Gastroesophageal sphincter (tissue), 3 donors: ENCODE measurements around the gene GPR183.

Experiments
- POLR2A ChIP-seq, 2 donors: fragments of 450-650 bp; IDR thresholded peaks; one replicate each; pipeline ENCODE4 v1.6.1; 2017; ENCODE audit warnings: antibody characterized with exemption in 2 of 2, mild to moderate bottlenecking in 2 of 2, moderate library complexity in 1 of 2
- TF ChIP-seq, protein P1 (sequence below), 4 experiments: fragments of 200-600 bp in 2 of 4; fragments of 450-650 bp in 2 of 4; sonication (generic) in 1 of 4; IDR thresholded peaks; one replicate each; pipeline ENCODE4 v1.5.1; 2017 to 2019; ENCODE audit warnings: antibody characterized with exemption in 4 of 4, mild to moderate bottlenecking in 2 of 4, moderate library complexity in 2 of 4

DNA sequence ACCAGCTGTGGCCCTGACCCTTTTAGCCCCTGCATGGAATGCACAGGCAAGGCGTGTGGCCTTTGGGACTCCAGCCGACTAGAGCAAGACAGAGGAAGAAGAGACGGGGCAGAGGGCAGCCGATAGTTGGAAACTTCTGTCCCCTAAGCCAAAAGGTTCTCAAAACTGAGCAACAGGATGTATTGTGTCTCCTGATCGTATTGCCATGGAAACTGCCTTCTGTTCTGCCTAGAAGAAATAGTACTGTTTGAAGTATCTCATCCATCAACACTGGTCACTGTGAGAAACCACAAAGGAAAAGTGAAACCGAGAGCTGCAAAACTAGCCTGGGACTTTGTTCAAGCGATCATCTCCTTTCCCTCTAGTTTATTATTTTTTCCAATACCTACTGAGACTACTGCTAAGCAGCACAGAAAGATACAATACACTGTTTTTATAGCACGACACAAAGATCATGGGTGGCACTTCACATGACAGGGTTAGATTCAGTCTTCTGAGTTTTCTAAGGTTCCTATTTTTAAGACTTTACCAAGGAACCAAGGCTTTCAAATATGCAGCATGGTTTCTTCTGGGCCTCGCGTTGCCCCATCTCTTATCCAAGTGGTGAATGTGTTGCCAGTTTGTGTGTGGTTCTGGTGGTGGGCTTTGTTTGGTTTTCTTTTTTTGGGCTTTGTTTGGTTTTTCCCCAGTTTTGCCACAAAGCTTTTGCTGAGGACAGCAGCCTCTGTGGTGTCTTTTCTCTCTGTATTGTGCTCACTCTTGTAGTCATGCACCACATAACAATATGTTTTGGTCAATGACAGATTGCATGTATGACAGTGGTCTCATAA is 49.3 kb upstream of the GPR183 start:
- TF ChIP-seq, protein P1, sequence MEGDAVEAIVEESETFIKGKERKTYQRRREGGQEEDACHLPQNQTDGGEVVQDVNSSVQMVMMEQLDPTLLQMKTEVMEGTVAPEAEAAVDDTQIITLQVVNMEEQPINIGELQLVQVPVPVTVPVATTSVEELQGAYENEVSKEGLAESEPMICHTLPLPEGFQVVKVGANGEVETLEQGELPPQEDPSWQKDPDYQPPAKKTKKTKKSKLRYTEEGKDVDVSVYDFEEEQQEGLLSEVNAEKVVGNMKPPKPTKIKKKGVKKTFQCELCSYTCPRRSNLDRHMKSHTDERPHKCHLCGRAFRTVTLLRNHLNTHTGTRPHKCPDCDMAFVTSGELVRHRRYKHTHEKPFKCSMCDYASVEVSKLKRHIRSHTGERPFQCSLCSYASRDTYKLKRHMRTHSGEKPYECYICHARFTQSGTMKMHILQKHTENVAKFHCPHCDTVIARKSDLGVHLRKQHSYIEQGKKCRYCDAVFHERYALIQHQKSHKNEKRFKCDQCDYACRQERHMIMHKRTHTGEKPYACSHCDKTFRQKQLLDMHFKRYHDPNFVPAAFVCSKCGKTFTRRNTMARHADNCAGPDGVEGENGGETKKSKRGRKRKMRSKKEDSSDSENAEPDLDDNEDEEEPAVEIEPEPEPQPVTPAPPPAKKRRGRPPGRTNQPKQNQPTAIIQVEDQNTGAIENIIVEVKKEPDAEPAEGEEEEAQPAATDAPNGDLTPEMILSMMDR (IDR thresholded peaks at IDR 0.05), result no peak
- no peak for TF ChIP-seq POLR2A (IDR thresholded peaks at IDR 0.05)
